GM19193 (cell line): ENCODE data around the gene ATG2B.

Experiments
- POLR2A ChIP-seq: IDR thresholded peaks from 4 replicates; pipeline ENCODE4 v1.6.1; 2011; ENCODE audit not compliant: insufficient read depth, insufficient read length; ENCODE audit errors: extremely low read depth

The ATG2B gene

DNA sequence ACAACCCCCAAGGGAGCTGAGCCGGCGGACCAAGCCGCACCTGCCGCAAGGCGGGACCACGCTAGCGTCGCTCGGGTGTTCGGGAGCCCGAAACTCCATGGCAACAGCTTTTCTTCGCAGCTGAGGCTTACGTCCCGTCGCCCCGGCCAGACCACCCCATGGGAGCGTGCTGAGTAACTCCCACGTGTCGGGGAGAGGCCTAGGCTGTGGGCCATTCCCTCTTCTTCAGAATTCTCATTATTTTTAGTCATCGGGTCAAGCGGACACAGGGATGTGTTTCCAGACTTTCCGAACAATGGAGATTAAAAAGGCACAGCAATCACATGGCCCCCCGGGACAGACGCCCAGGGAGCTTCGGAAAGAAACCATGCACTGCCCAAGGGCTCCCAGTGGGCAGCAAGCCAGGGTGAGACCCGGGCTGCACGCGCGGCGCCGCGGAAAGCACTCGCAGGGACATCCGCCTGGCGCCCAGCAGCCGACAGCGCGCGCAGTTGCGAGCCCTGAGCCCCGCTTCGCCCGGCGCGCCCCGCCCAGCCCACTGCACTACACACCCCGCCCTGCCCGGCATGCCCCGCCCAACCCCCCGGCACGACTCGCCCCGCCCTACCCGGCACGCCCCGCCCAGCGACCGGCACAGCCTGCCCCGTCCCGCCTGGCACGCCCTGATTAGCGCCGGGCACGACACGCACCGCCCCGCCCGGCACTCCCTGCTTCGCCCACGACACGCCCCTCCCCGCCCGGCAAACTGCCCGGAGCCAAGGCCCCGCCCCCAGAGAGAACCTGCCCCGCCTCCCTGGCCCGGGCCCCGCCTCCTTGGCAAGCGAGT is 28.4 kb upstream of the ATG2B start:
- TF ChIP-seq POLR2A: peak; percentile 71

DNA sequence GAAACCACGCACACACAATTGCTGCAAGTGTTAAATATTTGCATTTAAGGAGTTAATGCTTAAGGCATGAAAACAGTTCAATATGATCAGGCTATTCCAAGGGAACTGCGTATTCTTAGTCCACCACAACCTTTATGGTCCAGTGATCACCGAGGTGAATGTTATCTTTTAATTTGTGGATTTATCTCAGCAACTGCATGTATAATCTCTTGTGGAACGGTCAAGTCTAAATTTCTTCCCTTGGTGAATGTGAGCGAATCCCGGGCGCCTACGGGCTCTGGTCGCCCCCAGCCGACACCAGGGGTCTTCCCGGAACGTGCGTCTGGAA is 27.8 kb upstream of the ATG2B start:
- TF ChIP-seq POLR2A: no peak

DNA sequence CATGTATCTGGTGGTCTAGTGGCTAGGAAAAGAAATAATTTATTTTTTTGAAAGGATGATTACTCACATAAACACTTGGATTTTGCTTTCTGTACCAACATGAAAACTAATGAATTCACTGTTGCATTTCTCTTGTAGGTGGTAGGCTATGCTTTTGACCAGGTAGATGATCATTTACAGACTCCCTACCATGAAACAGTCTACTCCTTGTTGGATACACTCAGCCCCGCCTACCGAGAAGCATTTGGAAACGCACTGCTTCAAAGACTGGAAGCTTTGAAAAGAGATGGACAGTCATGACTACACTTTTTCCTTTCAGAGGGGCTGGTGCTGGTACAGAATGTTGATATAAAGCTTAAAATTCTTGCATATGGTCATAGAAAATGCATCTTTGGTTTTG is 22.2 kb upstream of the ATG2B start:
- TF ChIP-seq POLR2A: no peak

DNA sequence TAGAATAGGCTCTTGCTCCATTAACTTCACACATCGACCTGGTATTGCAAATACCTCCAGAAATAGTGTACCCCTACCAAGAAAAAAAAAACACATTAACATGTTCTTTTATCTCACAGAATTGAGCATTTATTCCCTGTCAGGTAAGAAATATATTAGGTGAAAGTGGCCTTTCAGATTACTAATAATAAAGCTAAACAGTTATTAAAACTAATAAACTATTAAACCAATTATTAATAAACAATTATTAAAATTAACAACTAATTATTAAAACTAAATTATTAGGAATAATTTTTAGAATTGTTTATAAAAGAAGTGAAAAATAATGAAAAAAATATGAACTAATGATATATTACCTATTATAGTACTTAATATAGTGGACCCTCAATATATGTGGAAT is 21.6 kb upstream of the ATG2B start:
- TF ChIP-seq POLR2A: no peak

DNA sequence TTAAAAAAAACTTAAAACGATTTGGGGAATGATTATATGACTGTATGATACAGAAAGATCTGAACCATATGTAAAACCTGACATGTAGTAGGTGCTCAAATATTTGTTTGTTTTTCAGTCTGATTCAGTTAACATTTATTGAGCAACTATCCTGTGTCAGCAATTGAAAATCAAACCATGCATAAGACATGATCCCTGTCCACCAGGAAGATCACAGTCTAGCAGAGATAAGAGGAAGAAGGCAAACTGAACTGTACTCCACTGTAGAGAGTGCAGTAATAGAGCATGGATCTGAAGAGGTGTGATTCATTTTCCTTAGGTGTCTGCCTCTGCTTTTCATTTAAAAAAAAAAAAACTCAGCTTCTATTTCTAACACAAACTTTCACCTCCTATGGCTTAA is 20.9 kb upstream of the ATG2B start:
- TF ChIP-seq POLR2A: no peak

DNA sequence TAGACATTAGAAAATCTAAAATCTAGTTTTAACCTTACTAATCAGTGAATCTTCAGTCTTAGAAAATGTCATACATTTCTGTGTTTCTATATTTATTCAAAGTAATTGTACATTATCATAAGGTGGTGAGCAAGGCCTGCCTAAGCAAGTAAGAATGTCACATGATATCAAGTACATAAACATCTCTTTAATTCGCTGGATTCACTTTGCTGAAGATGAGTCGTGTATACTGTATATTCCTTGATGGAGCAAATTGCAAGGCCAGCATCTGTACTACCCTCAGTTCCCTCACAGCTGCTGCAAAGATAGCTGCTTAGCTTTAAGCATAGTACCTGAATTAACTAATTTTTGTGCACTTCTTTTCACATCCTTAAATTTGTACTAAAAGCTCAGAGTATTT is 20.3 kb upstream of the ATG2B start:
- no peak for TF ChIP-seq POLR2A

DNA sequence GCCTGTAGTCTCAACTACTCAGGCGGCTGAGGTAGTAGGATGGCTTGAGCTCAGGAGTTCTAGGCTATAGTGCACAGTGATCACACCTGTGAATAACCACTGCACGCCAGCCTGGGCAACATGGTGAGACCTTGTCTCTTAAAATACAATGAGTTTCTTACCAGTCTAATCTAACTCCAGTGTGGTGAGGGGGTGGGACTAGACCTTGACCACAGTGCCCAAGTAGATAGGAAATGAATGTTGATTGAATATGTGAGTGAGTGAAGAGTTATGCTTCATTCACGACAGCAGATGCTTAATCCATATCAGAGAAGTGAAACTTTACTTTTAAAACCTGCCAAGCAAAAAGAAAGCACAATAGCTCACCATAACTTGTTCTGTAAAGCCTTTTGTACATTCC is 17.6 kb upstream of the ATG2B start:
- TF ChIP-seq POLR2A: no peak

DNA sequence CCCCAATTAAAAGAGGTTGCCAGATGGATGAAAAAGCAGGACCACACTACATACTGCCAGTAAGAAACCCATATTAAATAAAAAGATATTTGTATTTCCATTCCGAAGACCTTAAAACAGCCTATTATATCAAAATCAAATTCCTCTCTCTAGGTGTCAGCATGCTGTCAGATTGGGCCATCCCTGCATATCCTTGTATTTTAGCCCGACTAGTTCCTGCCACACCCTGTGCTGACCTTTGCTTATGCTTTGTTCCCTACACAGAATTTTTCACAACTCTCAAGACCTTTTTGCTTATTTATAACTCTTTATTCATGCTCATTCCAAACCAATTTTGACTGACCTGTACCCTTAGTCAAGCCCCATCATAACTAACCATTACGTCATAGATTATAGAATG is 13.0 kb upstream of the ATG2B start:
- no peak for TF ChIP-seq POLR2A

DNA sequence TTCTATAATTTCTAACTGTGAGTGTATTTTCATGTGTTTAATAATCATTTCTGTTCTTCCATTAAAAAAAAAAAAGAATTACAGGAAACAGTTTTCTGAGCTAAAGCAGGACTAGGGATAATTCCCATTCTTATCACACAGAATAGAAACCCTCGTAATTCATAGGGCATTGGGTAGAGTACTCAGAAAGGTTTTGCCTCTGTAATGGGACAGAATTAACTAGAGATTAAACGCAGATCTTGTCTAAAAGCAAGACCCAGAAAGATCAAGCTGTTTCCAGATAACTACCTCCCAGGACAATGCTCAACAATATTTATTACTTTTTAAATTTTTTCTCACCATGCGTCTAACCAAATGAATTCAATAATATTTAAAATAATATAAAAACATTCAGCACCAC is 10.4 kb upstream of the ATG2B start:
- no peak for TF ChIP-seq POLR2A

DNA sequence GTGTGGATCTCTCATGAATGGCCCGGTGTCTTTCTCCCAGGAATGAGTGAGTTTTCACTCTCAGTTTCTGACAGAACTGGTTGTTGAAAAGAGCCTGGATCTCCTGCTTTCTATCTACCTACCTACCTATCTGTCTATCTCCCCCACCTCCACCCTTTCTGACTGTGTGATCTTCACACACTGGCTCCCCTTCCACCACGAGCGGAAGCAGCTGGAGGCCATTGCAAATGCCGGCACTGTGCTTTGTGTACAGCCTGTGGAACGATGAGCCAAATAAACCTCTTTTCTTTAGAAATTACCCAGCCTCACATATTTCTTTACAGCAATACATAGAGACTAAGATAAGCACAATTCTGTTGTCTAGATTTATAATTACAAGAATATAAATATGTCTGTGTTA is 7.4 kb upstream of the ATG2B start:
- TF ChIP-seq POLR2A: no peak

DNA sequence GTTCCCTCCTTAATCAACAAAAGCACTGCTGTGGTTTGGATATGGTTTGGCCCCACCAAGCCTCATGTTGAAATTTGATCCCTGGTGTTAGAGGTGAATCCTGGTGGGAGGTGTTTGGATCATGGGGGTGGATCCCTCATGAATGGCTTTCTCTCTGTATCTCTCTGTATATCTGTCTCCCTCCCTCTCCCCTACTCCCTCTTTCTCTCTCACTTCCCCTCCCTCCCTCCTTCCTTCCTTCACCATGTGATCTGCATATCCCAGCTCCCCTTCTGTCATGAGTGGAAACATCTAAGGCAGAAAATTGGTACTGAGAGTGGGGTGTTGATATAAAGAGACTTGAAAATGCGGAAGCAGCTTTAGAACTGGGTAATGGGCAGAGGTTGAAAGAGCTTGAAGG is 5.4 kb upstream of the ATG2B start:
- TF ChIP-seq POLR2A: no peak

DNA sequence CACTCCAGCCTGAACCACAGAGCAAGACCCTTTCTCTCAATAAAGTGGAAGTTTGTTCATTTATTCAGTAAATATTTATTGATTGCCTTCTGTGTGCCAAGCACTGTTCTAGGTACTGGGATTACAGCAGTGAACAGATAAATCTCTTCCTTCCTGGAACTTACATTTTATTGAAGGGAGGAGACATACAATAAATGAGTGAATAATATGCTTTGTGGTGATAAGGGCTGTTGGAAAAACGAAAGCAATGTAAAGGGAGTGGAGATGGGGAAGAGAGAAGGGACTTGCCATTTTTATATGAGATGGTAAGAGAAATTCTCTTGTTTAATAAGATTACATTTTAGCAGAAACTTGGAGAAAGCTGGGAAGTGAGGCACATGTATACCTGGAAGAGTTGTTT is 1.8 kb upstream of the ATG2B start:
- no peak for TF ChIP-seq POLR2A

DNA sequence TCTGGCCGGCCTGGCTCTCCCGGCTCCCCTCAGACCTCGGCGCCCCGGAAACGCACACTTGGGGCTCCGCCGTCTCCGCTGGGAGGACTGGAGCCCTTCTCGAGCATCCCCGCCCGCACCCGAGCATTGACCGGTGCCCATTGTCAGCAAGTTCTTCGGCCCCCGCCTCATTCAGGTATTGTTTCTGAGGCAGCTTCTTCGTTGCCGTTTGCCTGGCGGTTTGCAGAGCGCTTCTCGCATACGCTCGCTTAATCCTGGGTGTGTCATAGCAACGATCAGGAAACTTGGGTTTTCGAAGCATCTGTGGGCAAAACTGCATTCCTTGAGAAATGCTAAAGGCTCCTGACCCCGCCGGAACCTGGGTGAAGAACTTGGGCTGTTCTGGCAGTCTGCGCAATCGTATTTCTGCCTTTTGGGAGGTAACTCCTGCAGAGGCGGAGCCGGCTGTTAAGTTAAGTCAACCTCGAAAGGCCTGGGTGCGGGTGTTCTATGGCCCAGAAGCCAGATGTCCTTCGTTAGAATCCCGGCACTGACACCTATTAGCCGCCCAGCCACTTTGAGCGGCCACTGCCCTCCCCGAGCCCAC is 703 bp upstream of the ATG2B start:
- TF ChIP-seq POLR2A: no peak

DNA sequence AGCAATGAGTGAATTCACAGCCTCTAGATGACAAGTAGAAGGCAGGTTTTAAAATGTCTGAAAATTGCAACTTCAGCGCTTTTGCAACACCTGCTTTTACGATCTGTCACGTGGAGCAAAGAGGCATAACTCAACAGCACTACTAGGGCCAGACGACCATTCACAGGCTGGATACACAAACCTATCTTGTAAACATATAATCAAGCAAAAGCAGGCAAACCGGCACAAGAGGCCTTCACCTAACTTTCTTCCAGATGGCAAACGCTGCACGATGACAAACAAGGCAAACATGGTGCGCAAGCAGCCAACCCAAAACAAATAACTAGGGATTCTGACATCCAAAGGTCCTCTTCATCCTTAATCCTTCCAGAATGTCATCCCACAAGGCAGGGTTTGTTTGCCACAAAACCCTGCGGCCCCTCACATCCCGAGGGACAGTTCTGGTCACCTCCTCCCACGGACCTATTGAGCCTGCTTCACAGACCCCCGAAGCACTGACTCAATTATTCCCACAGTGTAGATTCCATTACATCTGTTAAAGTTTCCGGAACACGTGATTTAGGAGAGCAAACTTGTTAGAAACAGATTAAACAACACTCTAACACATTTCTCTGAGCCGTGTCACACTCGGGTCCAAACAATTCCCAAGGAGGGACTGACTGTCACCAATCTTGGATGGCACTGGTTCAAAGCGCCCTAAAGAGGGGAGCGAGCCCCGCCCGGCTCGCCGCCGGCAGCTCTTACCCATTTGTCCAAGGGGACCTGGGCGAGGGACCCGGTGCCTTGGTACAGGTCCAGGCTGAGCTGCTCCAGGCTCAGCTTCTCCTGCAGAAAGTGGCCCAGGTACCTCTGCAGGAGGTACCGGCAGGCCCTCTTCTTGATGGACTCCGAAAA is 823 bp downstream of the ATG2B start:
- TF ChIP-seq POLR2A: peak; percentile 16

DNA sequence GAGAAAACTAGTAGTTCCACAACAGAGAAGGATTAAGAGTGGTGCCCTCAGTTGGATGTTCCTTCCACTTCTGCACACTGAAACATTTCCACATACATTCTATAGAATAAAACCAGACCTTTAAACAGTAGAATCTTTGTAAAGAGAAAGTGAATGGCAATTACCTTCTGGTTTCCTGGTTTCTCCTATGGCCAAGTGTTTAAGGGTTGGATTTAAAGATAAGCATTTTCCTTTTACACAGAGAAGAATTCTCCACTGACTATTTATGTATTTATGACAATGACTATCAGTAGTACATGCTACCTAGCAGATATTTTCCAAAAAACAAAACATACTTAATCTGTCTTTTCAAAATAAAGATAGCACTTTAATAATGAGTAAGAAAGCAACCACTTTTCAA is 3.2 kb downstream of the ATG2B start:
- no peak for TF ChIP-seq POLR2A

DNA sequence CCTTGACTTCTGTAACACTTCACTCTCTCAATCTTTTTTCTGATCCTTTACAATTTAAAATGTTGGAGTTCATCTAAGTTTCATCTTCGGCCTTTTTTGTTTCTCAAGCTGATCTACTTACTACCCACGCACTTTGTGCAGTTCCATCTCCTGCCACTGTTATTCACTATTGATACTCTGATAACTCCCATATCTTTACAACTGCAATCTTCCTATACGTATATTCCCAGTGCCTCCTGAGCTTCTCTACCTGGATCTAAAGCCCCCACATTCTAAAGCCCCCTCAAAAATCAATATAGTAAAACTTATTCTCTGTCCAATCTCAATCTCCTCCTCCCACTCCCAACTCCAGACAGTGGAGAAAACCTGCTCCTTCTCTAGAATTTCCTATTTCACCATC is 5.9 kb downstream of the ATG2B start:
- no peak for TF ChIP-seq POLR2A
